ENCODE measurements around the gene GFOD1.
A peak's percentile ranks its signal among the peaks of the same experiment; 100 is the strongest.
"Not testable (repeated sequence)": the region's sequence is repeated elsewhere in the genome, so short reads cannot be mapped to it uniquely, and the experiment has no call there.

The GFOD1 gene

DNA sequence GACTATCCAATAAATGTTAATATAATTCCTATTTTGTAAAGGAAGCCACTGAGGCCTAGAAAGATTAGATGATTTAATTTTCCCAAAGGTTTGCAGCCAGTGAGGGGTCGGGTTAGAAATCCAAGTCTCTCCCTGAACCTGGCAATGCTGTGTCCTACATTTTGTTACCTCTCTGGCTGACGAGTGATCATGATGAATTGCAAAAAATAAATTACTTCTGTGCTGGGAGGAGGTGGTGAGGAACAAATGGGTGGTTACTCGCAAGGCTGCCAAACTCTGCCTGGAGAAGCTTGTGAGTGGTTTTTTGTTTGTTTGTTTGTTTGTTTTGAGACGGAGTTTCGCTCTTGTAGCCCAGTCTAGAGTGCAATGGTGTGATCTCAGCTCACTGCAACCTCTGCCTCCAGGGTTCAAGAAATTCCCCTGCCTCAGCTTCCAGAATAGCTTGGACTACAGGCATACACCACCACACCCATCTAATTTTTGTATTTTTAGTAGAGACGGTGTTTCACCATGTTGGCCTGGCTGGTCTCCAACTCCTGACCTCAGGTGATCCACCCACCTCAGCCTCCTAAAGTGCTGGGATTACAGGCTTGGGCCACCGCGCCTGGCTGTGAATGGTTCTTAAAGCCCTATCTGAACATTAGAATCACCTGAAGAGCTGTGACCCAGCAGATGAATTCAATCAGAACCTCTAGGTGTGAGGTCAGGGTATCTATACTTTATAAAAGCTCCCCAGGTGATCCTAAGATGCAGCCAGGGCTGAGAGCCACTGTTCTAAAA lies 138.9 kb downstream of the GFOD1 start:
- DNase-seq, result no peak

DNA sequence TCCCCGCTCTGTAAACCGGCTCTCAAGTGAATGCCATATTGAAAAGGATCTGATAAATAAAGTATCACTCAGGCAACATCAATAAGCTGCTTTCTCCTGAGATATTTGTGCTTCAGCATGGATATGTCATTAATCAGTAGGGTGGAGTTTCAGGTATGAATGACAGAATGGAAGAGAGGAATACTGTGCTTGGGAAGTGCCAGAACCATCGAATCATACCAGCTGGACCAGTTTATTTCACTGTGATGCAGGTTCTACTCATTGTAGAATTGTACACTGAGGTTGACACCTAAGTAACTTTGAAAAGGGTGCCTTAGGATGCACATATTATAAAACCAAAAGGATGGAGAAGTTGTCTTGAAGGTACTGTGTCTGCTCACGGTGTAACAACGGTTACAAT lies 141.2 kb downstream of the GFOD1 start:
- no peak for DNase-seq

DNA sequence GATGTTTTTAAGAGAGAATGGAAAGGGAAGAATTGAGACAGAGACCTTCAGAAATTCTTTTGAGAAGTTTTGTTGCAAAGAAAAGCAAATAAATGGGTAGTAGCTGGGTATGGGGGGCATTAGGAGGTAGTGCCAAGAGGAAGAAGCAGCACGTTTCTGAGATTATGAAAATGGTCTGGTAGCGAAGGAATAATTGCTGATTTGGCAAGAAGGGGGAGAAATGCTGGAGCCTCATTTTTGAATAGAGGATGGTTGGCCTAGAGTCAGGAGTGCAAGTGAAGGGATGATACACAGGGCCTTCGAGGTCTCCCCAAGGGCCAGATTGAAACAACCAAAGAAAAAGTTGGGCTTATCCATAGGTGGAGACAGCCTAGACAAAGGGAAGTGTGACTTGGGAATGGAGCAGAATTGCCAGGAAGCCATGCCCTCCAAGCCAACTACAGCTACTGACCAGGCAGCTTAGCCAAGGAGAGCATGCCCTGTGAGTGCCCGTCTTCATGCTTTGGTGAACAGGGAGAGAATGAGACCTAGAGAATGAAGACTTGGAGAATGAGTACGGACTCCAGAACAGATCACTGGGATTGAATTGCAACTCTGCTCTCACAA lies 144.9 kb downstream of the GFOD1 start:
- no peak for DNase-seq

DNA sequence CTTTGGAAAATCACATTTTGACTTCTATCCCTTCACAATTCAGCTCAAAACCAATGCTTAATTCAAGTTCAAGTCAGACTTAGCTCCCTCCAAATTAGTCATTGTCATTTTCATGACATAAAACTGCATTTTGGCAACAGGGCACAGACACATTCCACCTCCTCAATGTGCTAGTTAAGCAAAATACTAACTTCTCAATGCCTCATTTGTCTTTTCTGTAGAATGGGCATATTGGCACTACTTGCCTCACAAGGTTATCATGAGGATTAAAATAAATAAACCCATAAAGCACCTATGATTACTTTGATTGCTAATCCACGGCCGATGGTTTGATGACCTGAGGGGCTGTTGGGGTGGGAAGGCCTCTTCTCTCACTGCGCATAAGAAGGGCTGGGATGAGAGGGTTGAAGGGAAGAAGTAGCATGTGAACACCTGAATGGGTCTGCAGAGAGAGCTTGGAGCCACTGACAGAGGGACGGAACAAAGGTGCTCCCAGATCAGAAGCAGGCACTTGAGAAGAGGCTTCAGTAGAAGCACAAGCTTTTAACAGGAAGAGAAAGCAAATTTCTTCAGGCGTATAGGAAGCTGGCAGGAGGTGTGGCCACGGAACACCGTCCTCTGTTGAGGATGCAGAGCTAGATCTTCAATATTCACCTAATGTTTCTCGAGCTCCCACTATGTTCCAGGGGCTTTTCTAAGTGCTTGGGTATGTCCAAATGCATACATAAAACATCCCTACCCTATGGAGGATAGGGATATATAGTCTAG lies 147.4 kb downstream of the GFOD1 start:
- DNase-seq, result no peak

DNA sequence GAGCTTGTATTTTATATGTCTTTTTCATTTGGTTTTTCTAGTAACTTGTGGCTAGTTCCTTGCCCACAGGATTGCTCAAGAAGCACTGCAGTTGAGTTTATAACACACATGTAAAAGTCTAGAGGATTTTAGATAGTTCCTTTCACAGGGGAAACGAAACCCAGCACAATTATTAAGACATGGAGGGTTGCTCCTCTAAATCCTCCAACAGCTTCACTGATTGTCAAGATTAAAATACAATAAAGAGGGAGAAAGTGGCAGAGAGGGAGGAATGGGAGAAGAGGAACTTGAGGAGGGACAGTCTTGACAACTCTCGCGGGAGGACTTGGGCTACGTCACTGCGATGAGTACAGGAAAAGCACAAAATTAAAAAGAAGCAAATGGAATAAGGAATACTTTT lies 149.4 kb downstream of the GFOD1 start:
- DNase-seq, result peak in 1 of 2 donors; percentile 24

DNA sequence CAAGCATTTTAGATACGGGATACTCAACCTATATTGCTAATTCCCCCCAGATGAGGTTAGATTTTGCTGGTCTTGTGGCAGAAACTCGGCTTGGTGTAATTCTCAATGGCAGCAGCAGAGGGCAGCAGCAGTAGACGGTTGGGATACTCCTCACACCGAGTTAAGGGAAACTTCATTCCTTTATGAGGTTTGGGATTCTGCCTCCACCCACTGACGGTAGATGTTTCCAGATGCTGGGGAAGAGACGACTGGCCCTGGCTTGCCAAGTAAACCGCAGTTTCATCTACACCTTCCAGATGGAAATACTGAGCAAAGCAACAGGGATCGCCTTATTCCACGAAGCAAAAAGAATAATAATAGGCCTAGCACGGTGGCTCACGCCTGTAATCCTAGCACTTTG lies 150.8 kb downstream of the GFOD1 start:
- DNase-seq, result peak; percentile 43 to 57

DNA sequence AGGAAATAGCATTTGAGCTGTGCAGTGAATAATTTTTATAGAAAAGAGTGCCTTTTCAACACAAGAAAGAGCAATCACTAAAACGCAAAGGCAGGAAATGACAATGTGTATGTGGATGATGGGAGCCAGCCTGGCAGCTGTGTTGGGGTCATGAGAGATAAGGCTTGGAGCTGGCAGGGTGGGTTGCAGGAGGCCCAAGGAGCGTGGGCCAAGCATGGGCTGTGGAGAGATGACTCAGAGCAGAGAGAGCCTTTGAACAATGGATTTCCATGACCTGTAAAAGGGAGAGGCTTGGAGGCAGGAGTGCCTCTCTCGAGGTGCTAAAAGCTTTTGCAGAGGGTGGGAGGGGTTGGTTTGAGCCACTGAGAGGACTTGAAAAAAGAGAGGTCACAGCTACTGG lies 152.4 kb downstream of the GFOD1 start:
- peak in 1 of 2 donors; percentile 56 for DNase-seq

DNA sequence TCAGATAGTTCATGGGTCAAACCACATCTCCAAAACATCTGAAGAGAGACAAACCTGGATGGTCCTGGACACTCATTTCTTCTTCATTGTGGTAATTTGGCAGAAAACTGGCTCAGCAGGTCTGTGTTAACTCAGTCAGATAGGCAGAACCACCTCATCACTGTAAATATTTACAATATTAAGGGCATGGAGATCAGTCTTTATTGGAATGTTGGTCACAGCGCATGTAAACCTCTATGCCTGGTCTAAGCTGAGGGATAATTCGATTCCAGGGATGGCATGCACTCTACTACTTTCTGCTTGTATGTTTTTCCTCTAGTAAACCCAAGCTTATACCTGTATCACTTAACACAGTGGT lies 155.1 kb downstream of the GFOD1 start:
- DNase-seq, result no peak

DNA sequence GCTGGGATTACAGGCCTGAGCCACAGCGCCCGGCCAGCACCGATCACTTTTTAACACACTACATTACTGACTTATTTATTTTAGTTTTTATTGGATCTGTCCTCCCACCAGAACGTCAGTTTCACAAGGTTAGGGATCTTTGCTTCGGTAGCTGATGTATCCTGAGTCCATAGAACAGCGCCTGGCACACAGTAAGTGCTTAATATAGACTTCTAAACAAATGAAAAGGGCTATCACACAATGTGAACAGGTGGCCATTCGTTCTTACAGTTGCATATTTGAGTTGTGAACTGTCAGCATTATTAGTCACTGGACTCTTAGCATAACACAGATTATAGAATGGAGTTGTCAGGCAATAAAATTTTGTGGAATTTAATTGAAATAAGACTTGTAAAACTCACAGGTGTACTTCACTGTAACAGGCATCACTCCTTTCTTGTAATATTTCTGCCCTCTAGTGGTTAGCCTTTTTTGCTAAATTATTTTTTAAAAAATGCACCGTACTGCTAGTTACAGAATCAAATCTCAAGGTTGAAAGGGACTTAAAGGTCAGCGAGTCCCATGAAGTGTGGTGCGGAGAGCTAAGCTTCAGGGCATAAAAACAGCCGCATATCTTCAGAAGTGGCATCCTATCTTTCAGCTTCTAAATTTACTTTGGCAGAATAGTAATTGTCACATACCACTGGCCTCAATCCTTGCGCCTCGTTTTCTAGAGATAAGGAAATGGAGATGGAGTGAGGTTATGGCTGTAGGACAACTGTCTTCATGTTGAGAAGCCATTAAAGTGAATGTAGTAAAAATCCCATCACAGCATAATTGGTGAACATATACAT lies 155.7 kb downstream of the GFOD1 start:
- peak in 1 of 2 donors; percentile 39 for DNase-seq

DNA sequence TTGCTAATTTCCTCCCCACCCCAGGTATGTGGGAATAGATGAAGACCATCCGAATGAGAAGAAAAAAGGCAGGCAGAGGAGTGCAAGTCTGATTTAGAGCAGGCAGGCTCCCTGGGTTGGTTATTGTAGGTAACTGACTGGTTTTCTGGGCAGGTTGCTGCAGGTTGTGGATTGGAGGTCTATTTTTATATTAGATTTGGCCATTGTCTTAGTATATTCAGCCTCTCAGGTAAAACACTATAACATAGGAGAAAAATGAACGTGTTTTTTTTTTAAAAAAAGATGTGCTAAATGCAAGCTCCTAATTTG lies 158.6 kb downstream of the GFOD1 start:
- no peak for DNase-seq

DNA sequence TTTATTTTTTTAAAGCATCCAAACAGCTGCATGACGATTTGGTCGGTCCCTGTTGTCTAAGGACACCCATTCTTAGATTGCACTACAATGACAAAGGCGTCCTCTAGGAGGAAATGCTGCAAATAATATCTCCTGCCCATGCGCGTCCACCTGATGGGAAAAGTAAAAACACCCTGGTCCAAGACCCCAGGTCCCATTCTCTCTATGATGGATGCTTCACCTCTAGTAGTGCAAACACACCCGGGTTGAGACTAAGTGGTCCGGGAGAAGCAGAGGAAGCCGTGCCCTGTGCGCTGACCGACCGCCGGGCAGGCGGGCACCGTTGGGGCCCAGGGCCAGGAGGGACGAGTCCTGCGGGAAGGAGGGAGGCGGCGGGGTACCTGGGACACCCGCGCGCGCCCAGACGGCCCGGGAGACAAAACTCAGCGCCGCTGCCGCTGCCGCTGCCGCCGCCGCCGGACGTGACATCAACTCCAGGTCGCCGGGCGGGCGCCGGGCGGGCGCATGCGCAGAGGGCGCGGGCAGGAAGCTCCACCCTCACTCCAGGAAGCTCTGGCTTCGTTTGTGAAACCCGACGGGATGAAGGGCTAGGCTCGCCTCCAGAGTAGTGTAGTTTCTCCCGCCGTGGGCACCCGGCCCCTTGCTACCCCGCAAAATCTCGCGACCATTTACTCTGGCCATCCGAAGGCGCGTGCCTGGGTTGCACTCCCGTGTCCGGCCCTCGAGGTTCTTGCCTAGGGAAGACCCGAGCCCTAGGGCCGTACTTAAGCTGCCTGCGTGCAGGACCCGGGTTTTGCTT lies 159.1 kb downstream of the GFOD1 start, which contains the start of gene TBC1D7:
Gene TBC1D7 (minus strand): TSS at position 462 of the 799 bp plus-strand sequence. CDS start 1,639 bp downstream, outside the sequence.
- DNase-seq, result peak; percentile 79 to 85

DNA sequence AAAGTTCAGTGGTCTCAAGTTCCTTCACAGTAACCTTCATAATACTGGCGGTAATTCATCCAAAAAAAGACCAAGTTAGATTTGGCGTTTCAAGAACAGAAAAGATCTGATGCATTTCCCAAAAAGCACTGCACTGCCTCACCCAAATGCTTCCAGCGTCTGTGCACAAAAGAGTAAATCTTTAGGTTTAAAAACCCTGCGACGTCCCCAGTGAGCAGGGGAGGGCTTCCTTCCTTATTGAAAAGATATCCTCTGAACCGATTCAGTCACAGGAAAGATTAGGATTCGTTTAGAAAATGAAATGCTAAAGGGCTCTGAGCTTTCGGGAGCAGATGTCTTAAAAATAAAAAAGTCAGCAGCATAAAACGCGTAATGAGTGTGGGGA lies 159.7 kb downstream of the GFOD1 start:
- DNase-seq, result peak in 1 of 2 donors; percentile 16

DNA sequence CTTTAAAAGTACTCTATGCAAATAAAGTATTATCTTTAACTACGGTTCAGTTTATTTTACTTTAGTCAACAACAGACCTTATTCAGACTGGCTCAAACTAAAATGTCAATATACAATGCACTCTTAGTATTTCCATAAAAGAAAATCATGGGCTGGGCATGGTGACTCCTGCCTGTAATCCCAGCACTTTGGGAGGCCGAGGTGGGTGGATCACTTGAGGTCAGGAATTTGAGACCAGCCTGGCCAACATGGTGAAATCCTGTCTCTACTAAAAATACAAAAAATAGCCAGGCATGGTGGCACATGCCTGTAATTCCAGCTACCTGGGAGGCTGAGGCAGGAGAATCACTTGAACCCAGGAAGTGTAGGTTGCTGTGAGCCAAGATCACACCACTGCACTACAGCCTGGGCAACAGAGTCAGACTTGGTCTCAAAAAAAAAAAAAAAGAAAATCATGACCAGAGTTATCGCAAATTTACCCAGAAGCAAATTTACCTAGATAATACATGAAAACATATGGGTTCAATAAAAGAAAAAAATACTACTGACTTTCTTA lies 161.3 kb downstream of the GFOD1 start:
- DNase-seq, result not testable (repeated sequence)

DNA sequence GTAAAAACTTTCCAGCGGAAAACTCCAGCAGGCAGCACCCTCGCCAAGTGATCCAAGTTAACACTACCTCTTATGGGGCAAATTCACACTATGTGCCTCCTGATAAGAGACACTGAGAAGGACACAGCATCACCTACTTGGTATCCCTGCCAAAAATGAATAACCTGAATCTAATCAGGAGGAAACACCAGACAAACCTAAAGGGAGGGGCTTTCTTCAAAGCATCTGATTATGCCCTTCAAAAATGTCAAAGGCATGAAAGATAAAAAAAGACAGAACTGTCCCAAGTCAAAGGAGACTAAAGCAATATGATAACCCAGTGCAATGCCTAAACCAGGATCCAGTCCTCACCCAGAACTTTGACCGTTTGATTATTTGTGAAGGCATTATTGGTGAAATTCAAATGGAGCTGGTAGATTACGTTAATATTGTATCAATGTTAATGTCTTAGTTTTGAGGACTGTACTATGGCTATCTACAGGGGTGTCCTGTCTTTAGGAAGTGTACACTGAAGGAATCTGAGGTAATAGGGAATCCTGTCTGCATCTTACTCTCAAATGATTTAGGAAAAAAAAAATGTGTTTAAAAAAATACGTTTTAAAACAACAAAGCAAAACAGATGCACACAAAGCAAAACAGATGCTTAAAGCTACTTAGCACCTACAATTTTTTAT lies 167.4 kb downstream of the GFOD1 start:
- no peak for DNase-seq

DNA sequence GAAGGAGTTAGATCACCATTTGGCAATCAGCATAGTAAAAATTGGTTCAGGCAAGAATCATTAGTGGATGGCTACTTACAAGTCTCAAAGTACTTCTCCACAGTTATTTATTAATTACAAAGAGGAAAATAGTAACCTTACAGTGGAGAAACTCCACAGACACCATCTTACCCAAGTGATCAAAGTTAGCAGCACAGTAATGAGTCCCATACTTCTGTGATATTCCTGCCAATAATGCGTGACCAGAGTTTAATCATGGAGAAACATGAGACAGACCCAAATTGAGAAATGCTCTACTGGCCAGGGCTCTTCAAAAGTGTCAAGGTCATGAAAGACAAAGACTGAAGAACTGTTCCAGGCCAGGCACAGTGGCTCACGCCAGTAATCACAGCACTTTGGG lies 168.6 kb downstream of the GFOD1 start:
- DNase-seq, result no peak

DNA sequence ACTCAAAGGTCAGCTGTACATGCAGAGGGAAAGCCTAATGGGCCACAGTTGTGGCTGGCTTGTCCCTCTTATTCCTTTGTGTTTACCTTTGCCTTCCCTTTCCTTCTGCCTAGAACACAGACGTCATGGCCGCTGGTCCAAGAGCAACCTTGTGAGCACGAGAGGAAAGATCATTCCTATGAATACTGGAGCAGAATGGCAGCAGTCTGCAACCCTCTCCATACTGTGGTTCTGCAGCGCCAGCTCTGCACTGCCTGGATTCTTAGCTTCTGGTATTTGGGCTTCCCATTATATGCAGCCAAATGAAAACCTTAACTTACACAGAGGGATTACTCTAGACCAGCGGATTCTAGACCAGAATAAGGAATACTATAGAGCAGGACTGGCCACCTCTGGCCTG lies 171.5 kb downstream of the GFOD1 start:
- no peak for DNase-seq

DNA sequence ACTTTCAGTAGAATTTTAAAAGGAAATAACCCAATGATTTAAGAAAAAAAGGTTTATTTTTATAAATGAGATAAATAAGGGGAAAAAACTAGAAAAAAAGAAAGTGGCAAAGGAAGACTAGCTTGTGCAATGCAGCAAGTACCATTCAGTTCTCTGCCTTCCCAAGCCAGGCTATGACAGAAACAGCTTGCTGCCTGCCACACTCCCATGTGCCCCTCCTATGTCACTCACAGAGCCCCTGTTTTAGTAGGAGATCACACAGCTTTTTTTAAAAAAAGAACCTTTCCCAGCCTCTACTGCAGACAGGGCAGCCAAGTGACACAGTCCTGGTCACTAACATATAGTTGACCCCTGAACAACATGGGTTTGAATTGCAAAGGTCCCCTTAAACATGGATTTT lies 172.6 kb downstream of the GFOD1 start:
- no peak for DNase-seq

DNA sequence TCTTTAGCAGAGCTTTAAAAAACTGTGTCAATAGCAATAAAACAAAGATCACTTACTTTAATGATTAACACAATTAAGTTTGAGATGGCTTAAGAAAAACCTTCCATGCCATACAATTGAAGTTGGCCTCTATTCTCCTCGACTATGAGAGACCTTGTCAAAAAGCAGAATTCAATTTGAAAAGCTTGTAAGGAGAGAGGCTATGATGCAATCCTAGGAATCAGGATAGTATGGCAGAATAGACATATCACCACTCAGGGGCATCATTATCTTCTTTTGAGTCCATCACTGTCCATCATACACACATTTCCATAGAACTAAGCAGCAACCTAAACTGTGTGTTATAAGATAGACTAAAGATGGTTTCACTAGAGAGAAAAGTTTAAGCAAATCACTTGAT lies 176.2 kb downstream of the GFOD1 start:
- no peak for DNase-seq

DNA sequence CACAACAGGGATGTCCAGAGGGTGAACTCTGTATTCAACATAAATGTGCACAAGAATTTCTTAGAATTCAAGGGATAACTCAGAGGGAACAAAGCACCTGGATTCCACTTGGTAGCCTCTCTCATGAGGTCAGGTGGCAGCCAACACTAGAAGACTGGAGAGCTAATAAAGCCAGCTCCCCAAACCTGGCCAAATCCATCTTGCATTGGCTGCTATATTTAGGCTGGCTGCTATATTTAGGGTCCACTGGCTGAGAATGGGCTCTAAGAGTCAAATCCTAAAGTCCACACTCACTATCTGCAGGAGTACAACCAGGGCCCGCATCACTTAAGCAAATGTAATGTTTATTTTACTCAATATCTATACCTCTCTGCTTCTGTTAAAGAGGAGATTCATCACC lies 179.1 kb downstream of the GFOD1 start:
- no peak for DNase-seq
